Daoy (cell line): ENCODE results near the gene ADAT3. TPM values are rescaled to one million over a fixed set of nuclear protein-coding genes. Genes with fewer than 3 reads are reported as not detected.
"Not testable (repeated sequence)": the region's sequence is repeated elsewhere in the genome, so short reads cannot be mapped to it uniquely, and the experiment has no call there.

Experiments
- DNase-seq: peaks from one replicate; pipeline ENCODE4 v3.0.0-alpha.2; 2015; ENCODE audit warnings: low read depth
- total RNA-seq: library from RNA; depleted of rRNA; stranded (reverse); fragments of >200 nt; shearing (Covaris generic); gene quantifications from 2 replicates; pipeline ENCODE4 v1.2.3, GENCODE V29; 2014

The ADAT3 gene
- total RNA-seq, 1 experiment from 2014 or later: 11.1 TPM

- DNase-seq: no peak
These were observed 22.2 kb upstream of the ADAT3 start for GRCh38 chr19:1882786-1883692.

- DNase-seq: no peak
These were observed 21.4 kb upstream of the ADAT3 start for GRCh38 chr19:1883784-1884183.

- DNase-seq: no peak
These were observed 20.9 kb upstream of the ADAT3 start for GRCh38 chr19:1884291-1884718.

DNA sequence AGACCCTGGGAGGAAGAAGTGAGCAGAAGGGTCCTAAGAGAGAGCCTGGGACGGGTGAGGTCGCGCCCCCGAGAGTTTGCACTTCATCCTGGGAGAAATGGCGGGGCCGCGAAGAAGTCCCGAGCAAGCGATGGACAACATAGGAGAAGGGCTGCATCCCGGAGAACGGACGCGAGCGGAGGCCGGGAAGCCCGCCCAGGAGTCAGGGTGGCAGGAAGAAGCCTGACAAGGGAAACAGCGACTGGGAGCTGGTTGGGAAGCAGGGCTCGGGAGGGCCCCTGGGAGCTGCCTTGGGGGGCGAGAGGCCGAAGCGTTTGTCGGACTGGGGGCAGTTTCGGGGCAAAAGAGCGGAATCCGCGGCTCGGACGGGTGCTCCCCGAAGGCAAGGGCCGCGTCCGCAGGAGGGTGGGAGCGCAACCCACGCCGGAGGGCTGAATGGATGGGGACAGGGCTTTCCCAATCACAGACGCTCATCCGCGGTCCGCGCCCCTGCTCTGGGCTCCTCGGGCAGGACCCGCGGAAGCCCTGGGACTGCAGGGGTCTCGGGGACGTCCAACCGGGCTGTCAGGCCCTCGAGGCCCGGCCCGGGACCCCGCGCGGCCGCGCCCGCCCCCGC, 20.4 kb upstream of the ADAT3 start:
- peak; percentile 33 for DNase-seq

DNA sequence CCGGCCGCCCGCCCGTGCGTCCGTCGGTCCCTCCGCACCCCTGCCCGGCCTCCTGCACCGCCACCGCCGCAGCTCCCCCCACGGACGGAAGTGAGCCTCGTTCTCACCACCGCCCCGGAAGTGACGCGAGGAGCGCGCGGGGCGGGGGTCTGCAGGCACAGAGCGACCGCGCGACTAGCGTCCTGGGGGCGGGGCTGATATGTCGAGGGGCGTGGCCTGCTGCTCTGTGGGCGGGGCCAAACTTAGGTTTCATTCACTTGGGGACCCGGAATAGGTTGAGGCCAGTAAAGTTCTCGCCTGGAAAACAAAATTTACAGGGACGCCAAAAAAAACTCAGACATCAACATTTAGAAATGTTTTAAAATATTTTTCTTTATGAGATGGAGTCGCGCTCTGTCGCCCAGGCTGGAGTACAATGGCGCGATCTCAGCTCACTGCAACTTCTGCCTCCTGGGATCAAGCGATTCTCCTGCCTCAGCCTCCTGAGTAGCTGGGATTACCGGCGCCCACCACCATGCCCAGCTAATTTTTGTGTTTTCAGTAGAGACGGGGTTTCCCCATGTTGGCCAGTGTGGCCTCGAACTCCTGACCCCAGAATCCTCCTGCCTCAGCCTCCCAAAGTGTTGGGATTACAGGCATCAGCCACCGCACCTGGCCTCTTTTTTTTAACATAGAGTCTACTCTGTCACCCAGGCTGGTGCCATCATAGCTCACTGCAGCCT, 19.6 kb upstream of the ADAT3 start, which contains the start of gene ABHD17A:
Gene ABHD17A, minus strand, starts transcription at position 99 of the 722 bp plus-strand sequence. CDS start 3,930 bp downstream, outside the sequence.
- peak; percentile 97 for DNase-seq

GRCh38 chr19:1886360-1886759, 18.8 kb upstream of the ADAT3 start:
- not testable (repeated sequence) for DNase-seq

DNA sequence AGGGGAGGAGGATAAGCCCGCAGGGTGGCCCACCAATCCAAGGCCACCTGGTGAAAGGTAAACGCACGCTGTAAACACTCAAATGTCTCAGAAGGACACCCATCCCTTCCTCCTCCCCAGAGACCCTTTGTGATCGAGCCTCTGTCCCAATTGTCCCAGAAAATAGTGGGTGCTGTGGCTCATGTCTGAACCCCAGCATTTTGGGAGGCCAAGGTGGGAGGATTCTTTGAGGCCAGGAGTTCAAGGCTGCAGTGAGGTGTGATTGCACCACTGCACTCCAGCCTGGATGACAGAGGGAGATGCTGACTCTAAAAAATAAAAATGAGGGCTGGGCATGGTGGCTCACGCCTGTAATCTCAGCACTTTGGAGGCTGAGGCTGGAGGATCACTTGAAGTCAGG, 16.8 kb upstream of the ADAT3 start:
- DNase-seq: no peak

- no peak for DNase-seq
These were observed 15.3 kb upstream of the ADAT3 start for GRCh38 chr19:1889907-1890306.

- no peak for DNase-seq
These were observed 11.4 kb upstream of the ADAT3 start for GRCh38 chr19:1893791-1894190.

DNA sequence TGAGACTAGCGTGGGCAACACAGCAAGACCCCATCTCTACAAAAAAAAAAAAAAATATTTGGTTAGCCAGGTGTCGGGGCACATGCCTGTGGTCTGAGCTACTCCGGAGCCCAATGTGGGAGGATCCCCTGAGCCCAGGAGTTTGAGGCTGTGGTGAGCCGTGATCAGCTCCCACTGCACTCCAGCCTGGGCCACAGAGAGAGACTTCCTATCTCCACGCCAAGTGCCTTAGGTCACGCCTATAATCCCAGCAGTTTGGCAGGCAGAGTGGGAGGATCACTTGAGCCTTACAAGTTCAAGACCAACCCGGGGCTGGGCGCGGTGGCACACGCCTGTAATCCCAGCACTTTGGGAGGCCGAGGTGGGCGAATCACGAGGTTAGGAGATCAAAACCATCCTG, 8.7 kb upstream of the ADAT3 start:
- DNase-seq: no peak

- no peak for DNase-seq
These were observed 3.2 kb upstream of the ADAT3 start for GRCh38 chr19:1901940-1902404.

DNA sequence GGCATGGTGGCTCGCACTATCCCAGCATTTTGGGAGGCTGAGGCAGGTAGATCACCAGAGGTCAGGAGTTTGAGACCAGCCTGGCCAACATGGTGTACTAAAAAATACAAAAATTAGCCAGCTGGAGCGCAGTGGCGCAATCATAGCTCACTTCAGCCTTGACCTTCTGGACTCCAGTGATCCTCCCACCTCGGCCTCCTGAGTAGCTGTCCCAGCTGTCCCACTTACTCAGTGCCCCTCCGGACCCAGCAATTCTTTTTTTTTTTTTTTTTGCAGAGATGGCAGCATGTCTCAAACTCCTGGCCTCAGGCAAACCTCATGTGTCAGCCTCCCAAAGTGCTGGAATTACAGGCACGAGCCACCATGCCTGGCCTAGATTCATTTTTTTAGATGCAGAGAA, 2.3 kb upstream of the ADAT3 start:
- no peak for DNase-seq

- DNase-seq: no peak
These were observed 414 bp upstream of the ADAT3 start for GRCh38 chr19:1904860-1905109.

GRCh38 chr19:1905863-1906375, 720 bp downstream of the ADAT3 start:
- no peak for DNase-seq

- no peak for DNase-seq
These were observed 1.9 kb downstream of the ADAT3 start for GRCh38 chr19:1906985-1907562.

GRCh38 chr19:1907563-1908363, 2.6 kb downstream of the ADAT3 start:
- peak; percentile 33 for DNase-seq

GRCh38 chr19:1908364-1908678, 3.1 kb downstream of the ADAT3 start:
- DNase-seq: no peak

DNA sequence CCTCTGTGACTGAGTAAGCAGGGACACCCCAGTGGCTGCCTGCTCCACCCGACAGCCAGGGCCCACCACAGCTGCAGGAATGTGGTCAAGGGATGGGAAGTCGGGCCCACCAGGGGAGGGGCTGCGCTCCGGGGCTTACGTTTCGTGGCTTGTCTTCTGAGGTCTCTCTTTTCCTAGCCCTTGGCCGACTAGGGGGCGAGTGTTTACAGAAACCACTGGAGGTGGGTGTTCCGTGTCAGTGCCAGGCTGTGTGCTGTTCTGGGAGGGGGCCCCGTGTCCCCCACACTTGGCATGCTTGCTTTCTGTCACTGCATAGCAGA, 4.5 kb downstream of the ADAT3 start:
- no peak for DNase-seq

GRCh38 chr19:1910177-1910576, 5.0 kb downstream of the ADAT3 start:
- no peak for DNase-seq

- DNase-seq: no peak
These were observed 5.9 kb downstream of the ADAT3 start for GRCh38 chr19:1911098-1911497.

- no peak for DNase-seq
These were observed 6.8 kb downstream of the ADAT3 start for GRCh38 chr19:1911995-1912394.
